Kidney (tissue), 14 donors: ENCODE data around the gene RASGRF1. TPM values are rescaled to one million over a fixed set of nuclear protein-coding genes. Genes with fewer than 3 reads are reported as not detected.

Experiments used
- DNase-seq, 5 donors: peaks; one replicate each; pipeline ENCODE4 v3.0.0-alpha.2; 2013 to 2020
- FAIRE-seq: peaks from 2 replicates; lab custom pipeline; 2012; peaks lifted over from hg19 to GRCh38; lab: Jason Lieb, UNC
- H3K27ac ChIP-seq, 2 donors: one replicate each; pipeline ENCODE4 v1.7.0; 2013; ENCODE audit warnings: low read depth in 2 of 2, low read length in 2 of 2, inconsistent platforms in 1 of 2
- H3K27me3 ChIP-seq: one replicate; pipeline ENCODE4 v1.7.1; 2013; ENCODE audit warnings: low read length, inconsistent platforms; ENCODE audit not compliant: control insufficient read depth, insufficient read depth
- H3K36me3 ChIP-seq, 3 donors: one replicate each; pipeline versions ENCODE4 v1.7.0 to v1.7.1; 2013; ENCODE audit warnings: low read length in 3 of 3, control low read depth in 1 of 3, inconsistent platforms in 1 of 3; ENCODE audit not compliant: insufficient read depth in 3 of 3, control insufficient read depth in 2 of 3
- H3K4me1 ChIP-seq, 3 donors: one replicate each; pipeline versions ENCODE4 v1.7.0 to v1.7.1; 2013; ENCODE audit warnings: low read length in 3 of 3, inconsistent platforms in 1 of 3, low read depth in 1 of 3; ENCODE audit not compliant: control insufficient read depth in 2 of 3, insufficient read depth in 2 of 3
- H3K4me3 ChIP-seq, 3 donors: one replicate each; pipeline versions ENCODE4 v1.7.0 to v1.8.1; 2013; ENCODE audit warnings: low read length in 3 of 3, control low read depth in 1 of 3, inconsistent platforms in 1 of 3
- H3K9ac ChIP-seq, 3 donors: one replicate each; pipeline versions ENCODE4 v1.7.0 to v1.7.1; 2013; ENCODE audit warnings: low read length in 3 of 3, control low read depth in 1 of 3, inconsistent platforms in 1 of 3
- H3K9me3 ChIP-seq, 3 donors: one replicate each; pipeline versions ENCODE4 v1.7.0 to v1.7.1; 2013; ENCODE audit warnings: low read length in 3 of 3, control low read depth in 1 of 3, inconsistent platforms in 1 of 3; ENCODE audit not compliant: control insufficient read depth in 2 of 3, insufficient read depth in 1 of 3
- CTCF ChIP-seq: IDR thresholded peaks from 3 replicates; pipeline ENCODE4 v1.5.1; 2012; ENCODE audit warnings: mild to moderate bottlenecking, moderate library complexity, borderline replicate concordance; ENCODE audit not compliant: insufficient read depth; ENCODE audit errors: extremely low read depth
- intact Hi-C: fragments of 100-400 bp; cut with DNase I; formaldehyde crosslinking; loops from one replicate; pipeline ENCODE4 v1.11.1; 2022
- polyA plus RNA-seq: library from polyadenylated mRNA; stranded (reverse); fragments of 350-450 nt; fragmentation: Illumina TruSeq; extraction: RNeasy Lipid Tissue Mini Kit (QIAGEN cat#74804); gene quantifications from one replicate; pipeline ENCODE4 v1.2.3, GENCODE V29; 2014; ENCODE audit warnings: low read depth, low replicate concordance; ENCODE audit not compliant: insufficient read depth
- total RNA-seq: library from RNA; stranded (reverse); fragmentation: NEBNext Ultra II Directional; extraction: Animal tissue kit (Norgen Biotek cat#: 25700); gene quantifications from one replicate; pipeline ENCODE4 v1.2.1, GENCODE V29; 2021
- donor health status: control.
- donor health status: control.
- donor health status: control.
- donor health status: control.
- donor health status: control.
- donor health status: DM: yes; HTN: yes; CAD: no.
- donor health status: Normal renal cell carcinoma (clear cell type).

Gene RASGRF1
- total and polyA plus RNA-seq, 2 donors from 2014 or later: 0.98 to 4.2 TPM

- no peak overlapping the region for H3K9ac ChIP-seq
- no peak for FAIRE-seq
- H3K4me1 ChIP-seq: no peaks in the 10 kb centered on the region
- no peaks in the 10 kb centered on the region for H3K36me3 ChIP-seq
- H3K27me3 ChIP-seq: no peaks in the 10 kb centered on the region
- no peak for DNase-seq
- no peak overlapping the region for H3K4me3 ChIP-seq
- no peak overlapping the region for H3K27ac ChIP-seq
- no peak for TF ChIP-seq CTCF
- intact Hi-C loops: no loop called here
- H3K9me3 ChIP-seq: no peaks in the 10 kb centered on the region
These were observed 36.7 kb downstream of the RASGRF1 start for GRCh38 chr15:79053894-79054293.

GRCh38 chr15:79051941-79052731 lies 38.4 kb downstream of the RASGRF1 start:
- intact Hi-C loops: no loop called here
- Histone ChIP-seq H3K9me3 (no peaks in the 10 kb centered on the region), H3K27ac (no peak overlapping the region), H3K4me3 (no peak overlapping the region), H3K4me1 (no peaks in the 10 kb centered on the region), H3K9ac (no peak overlapping the region), H3K27me3 (no peaks in the 10 kb centered on the region), H3K36me3 (no peaks in the 10 kb centered on the region)
- DNase-seq (no peak), FAIRE-seq (no peak)
- TF ChIP-seq CTCF: no peak

GRCh38 chr15:79051029-79051428 lies 39.6 kb downstream of the RASGRF1 start:
- no peak for TF ChIP-seq CTCF
- H3K9ac ChIP-seq: no peak overlapping the region
- no peaks in the 10 kb centered on the region for H3K27me3 ChIP-seq
- DNase-seq: no peak
- H3K4me3 ChIP-seq: no peak overlapping the region
- no peaks in the 10 kb centered on the region for H3K36me3 ChIP-seq
- no peaks in the 10 kb centered on the region for H3K9me3 ChIP-seq
- no peaks in the 10 kb centered on the region for H3K4me1 ChIP-seq
- H3K27ac ChIP-seq: no peak overlapping the region
- intact Hi-C loops: no loop called here
- FAIRE-seq: no peak
